Epithelial cell of prostate (primary cell): ENCODE data around the gene CAMSAP2.

ENCODE experiments used
- DNase-seq: peaks from one replicate; pipeline ENCODE4 v3.0.0-alpha.2; 2011; ENCODE audit warnings: low read depth, low spot score
- H3K27ac ChIP-seq: fragments of 450-650 bp; 2 replicates; pipeline ENCODE4 v1.5.1; 2017; ENCODE audit warnings: mild to moderate bottlenecking

CAMSAP2 gene

DNA sequence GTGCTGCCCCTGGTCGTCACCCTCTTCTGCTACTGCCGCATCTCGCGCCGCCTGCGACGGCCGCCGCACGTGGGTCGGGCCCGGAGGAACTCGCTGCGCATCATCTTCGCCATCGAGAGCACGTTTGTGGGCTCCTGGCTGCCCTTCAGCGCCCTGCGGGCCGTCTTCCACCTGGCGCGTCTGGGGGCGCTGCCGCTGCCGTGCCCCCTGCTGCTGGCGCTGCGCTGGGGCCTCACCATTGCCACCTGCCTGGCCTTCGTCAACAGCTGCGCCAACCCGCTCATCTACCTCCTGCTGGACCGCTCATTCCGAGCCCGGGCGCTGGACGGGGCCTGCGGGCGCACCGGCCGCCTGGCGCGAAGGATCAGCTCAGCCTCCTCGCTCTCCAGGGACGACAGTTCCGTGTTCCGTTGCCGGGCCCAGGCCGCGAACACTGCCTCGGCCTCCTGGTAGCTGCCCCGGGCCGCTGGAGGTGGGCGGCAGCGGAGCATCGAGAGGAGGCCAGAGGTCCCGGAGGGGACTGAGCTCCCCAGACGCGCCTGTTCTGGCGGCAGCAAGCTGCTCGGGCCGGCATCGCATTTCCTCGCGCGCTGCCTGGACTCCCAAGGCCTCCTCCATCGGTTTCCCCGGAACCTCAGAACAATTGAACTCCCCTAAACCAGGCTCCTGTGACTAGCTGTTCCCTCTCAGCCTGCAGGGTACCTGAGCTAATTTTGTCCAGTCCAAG is 135.1 kb downstream of the CAMSAP2 start:
- no peak overlapping the region for H3K27ac ChIP-seq

GRCh38 chr1:200874694-200875093 is 136.0 kb downstream of the CAMSAP2 start:
- DNase-seq = no peak
- no peak overlapping the region for H3K27ac ChIP-seq

More for the DNA sequence above, 135.1 kb downstream of the CAMSAP2 start:
- no peak for DNase-seq

- no peak for DNase-seq
- no peak overlapping the region for H3K27ac ChIP-seq
These were observed 136.7 kb downstream of the CAMSAP2 start for GRCh38 chr1:200875416-200875815.

GRCh38 chr1:200877010-200877409 is 138.3 kb downstream of the CAMSAP2 start:
- H3K27ac ChIP-seq = no peak overlapping the region
- no peak for DNase-seq

GRCh38 chr1:200877839-200878551 is 139.3 kb downstream of the CAMSAP2 start:
- DNase-seq = no peak
- H3K27ac ChIP-seq = no peak overlapping the region

DNA sequence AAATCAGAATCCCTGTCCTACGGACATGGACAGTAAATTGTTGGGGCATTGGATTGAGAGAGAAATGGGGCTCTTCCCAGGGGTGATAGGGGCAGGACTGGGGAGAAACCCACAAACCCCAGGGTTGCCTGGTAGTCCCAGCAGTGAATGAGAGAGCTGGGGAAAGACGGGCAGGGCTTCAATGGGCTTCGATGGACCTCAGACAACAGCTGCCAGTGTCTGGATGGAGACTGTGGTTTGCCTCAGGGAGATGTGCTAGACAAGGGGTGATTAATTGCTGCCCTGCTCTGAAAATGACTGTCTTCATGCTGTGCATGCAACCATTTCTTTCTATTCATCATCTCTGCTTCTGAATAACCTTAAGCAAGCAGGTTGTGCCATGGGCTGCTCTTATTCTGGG is 141.5 kb downstream of the CAMSAP2 start:
- no peak for DNase-seq

DNA sequence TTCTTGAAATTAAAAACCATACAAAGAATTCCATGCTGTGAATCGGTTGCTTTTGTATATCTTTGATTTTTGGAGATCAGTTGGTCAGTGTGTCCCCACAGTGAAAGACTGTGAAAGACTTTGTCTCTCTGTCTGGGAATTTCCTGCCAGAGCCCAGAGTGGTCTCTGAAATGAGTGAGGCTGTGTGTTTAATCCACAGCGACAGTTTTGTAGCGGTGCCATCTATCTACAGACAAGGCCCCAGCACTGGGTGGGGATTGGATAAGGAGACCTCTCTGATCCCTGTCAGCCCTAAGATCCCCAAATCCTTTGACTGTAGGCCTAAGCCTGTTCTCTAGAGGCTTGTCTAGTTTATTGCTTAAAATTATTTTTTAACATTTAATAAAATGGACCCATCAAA is 144.4 kb downstream of the CAMSAP2 start:
- DNase-seq = no peak
- H3K27ac ChIP-seq = no peak overlapping the region

More for the DNA sequence above, 141.5 kb downstream of the CAMSAP2 start:
- H3K27ac ChIP-seq = no peak overlapping the region

DNA sequence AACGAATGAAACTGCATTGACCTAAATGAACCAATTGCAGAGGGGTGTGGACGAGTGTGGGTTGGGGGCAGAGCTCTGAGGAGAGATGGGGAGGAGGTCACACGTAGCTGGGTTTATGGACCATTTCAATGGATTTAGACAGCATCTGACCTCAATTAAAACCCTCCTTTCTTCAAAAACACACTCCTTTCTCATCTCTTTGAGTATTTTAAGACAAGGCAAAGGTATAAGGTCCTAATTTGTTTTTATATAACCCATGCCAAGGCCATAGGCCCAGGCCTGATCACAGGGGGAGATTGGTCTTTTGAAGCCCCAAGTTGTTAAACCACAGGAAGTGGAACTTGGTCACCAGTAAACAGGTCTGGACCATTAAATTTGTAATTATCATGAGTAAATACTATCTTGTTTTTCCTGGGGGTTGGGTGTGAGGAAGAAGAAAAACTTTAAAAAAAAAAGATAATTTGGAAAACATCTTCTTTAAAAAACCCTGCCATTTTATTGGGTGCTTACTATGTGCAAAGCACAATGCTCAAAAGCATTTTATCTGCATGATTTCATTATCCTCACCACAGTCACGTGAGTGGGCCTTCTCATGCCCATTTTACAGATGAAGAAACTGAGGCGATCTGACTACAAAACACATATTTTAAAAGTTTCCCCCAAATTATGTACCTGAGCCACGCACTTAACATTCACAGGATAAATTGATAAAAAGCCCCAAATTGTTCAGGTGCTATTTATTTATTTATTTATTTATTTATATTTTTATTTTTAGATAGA is 147.1 kb downstream of the CAMSAP2 start:
- DNase-seq = no peak
- H3K27ac ChIP-seq = no peak overlapping the region

- no peak overlapping the region for H3K27ac ChIP-seq
These were observed 147.9 kb downstream of the CAMSAP2 start for GRCh38 chr1:200886594-200886993.

DNA sequence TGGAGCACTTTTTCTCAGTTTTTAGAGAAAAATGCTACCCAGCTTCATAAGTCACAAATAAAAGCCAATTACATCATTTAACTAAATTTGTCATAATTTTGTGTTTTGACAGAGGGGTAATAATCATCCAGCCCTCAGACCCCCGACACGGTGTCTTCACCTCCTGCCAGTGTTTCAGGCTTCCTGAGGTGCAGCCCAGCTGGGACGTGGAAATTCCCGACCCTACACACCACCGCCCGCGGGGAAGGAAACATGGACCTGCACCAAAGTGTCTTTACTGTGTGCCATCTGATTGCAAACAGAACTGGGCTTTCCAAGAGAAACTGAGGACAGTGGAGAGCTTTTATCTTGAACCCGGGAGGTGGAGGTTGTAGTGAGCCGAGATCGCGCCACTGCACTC is 148.3 kb downstream of the CAMSAP2 start:
- no peak for DNase-seq
- no peak overlapping the region for H3K27ac ChIP-seq

More at GRCh38 chr1:200886594-200886993, 147.9 kb downstream of the CAMSAP2 start:
- DNase-seq = no peak

GRCh38 chr1:200887772-200888348 is 149.2 kb downstream of the CAMSAP2 start:
- DNase-seq = no peak
- no peak overlapping the region for H3K27ac ChIP-seq

DNA sequence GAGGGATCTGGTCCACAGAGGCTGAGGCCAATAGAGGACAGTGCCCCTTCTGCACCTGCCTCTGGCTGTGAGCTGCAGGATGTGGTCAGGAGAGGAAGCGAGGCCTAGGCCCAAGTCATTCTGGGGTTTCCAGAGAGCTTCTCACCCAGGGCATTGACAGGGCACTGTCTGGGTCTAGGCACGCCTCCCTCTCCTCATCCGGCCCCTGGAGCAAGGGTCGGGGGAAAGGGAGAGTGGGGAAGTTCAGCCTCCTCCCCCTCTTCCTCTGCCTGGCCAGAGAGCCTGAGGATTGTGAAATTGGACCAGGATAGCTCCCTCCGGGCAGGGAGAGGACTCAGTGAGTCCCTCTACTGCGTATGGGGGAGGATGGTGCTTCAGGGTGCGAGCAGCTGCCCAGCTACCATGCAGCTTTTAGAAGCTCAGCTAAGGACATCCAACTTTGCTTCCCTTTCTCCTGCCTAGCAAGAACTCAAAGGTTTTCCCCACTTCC is 149.7 kb downstream of the CAMSAP2 start:
- no peak overlapping the region for H3K27ac ChIP-seq
- DNase-seq = no peak

DNA sequence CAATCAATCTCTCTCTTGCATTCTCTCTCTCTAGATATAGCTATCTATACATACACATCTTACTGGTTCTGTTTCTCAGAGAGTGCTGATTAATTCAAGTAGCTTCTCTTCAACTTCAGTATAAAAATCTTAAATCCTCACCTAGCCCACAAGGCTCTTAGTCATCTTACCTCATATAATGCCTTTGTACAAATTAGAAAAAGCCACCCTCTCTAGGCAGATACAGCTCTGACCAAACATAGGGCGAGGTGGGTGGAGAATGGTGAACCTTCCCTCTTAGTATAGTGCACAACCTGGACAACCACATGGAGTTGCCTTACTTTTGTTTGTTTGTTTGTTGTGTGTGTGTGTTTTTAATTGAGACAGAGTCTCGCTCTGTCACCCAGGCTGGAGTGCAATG is 150.9 kb downstream of the CAMSAP2 start:
- DNase-seq = no peak

DNA sequence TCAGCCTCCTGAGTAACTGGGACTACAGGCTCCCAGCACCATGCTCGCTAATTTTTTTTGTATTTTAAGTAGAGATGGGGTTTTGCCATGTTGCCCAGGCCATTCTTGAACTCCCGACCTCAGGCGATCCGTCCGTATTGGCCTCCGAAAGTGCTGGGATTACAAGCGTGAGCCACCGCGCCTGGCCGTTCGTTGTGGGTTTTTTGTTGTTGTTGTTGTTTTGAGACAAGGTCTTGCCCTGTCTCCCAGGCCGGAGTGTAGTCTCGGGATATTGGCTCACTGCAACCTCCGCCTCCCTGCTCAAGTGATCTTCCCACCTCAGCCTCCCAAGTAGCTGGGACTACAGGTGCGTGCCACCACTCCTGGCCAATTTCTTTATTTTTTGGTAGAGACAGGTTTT is 151.3 kb downstream of the CAMSAP2 start:
- H3K27ac ChIP-seq = no peak overlapping the region
- DNase-seq = no peak

More for the DNA sequence above, 150.9 kb downstream of the CAMSAP2 start:
- H3K27ac ChIP-seq = no peak overlapping the region

GRCh38 chr1:200890818-200891773 is 152.4 kb downstream of the CAMSAP2 start:
- DNase-seq = no peak
- peak overlapping the region; percentile 35 for H3K27ac ChIP-seq

- no peak overlapping the region for H3K27ac ChIP-seq
- no peak for DNase-seq
These were observed 153.1 kb downstream of the CAMSAP2 start for GRCh38 chr1:200891774-200892157.

DNA sequence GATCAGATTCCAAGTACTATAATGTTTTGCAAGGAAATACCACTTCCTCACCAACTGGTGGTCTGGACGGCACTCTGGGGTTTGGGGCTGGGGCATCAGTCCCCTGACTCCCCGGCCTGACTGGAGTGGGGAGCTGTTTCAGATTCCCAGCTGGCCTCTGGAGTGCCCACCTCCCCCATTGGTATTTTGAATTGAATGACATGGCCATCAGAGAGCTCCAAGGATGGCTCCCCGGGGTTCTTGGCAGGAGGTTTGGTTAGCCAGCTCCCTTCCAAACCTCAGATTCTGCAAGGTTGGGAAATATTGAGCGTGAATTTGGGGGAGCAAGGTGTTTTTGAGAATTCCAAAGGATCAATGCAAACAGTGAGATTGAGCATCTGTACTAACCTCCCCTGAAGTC is 153.9 kb downstream of the CAMSAP2 start:
- H3K27ac ChIP-seq = peak overlapping the region; percentile 94
- no peak for DNase-seq

- peak overlapping the region; percentile 94 for H3K27ac ChIP-seq
- DNase-seq = no peak
These were observed 154.3 kb downstream of the CAMSAP2 start for GRCh38 chr1:200892958-200893357.

DNA sequence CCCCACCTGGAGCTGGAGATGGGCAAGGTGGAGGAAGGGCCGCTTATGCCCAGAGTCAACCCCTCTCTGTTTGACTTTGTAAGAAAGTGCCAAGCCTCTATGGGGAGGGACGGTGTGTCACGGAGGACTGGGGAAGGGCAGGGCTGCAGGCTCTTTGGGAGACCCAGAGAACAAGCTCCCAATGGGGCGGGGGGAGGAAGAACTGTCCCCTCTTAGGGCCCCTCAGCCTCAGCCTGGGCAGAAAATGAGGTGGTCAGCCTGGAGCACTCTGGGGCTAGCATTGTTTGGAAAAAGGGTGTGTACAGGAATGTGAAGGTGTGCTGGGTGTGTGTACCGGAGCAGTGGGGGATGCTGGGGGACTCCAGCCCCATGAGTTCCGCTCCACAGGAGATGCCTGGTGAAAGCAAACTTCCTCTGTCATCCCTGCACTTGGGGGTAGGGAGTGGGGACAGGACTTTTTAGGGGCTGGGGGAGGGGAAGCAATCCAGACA is 154.8 kb downstream of the CAMSAP2 start:
- no peak for DNase-seq

More for the DNA sequence above, 154.8 kb downstream of the CAMSAP2 start:
- peak overlapping the region; percentile 94 for H3K27ac ChIP-seq
